HepG2 (cell line): Measurements from ENCODE around the gene C5.

Experiments used
- CENPT ChIP-seq: sonication (generic); formaldehyde crosslinking; IDR thresholded peaks from 2 replicates; pipeline ENCODE4 v1.8.0; 2022; ENCODE audit warnings: low read depth, mild to moderate bottlenecking, moderate library complexity, missing genetic modification reagents
- JUN ChIP-seq: sonication (generic); formaldehyde crosslinking; IDR thresholded peaks from 2 replicates; pipeline ENCODE4 v1.4.0; 2020; ENCODE audit warnings: mild to moderate bottlenecking, missing genetic modification reagents
- LCORL ChIP-seq, 2 experiments: fragments of 450-650 bp in 1 of 2; sonication (generic) in 1 of 2; formaldehyde crosslinking in 1 of 2; IDR thresholded peaks; 2 replicates each; pipeline versions ENCODE4 v1.5.0 to v1.6.1; 2017 to 2020; ENCODE audit warnings: antibody characterized with exemption in 1 of 2, missing genetic modification reagents in 1 of 2
- MYC ChIP-seq: sonication (generic); formaldehyde crosslinking; IDR thresholded peaks from 2 replicates; pipeline ENCODE4 v1.9.0; 2021; ENCODE audit warnings: missing genetic modification reagents, borderline replicate concordance
- NR3C1 ChIP-seq: sonication (generic); formaldehyde crosslinking; IDR thresholded peaks from 2 replicates; pipeline ENCODE4 v1.4.0; 2020; ENCODE audit warnings: missing genetic modification reagents
- ZFX ChIP-seq: sonication (generic); formaldehyde crosslinking; IDR thresholded peaks from 2 replicates; pipeline ENCODE4 v1.4.0; 2020; ENCODE audit warnings: mild to moderate bottlenecking, low read depth, missing genetic modification reagents, moderate library complexity
- TF ChIP-seq, protein P1 (sequence below): sonication (generic); formaldehyde crosslinking; IDR thresholded peaks from 2 replicates; pipeline ENCODE4 v1.8.1; 2023; ENCODE audit warnings: missing genetic modification reagents, inconsistent platforms, borderline replicate concordance
- TF ChIP-seq, protein P2 (sequence below): sonication (generic); formaldehyde crosslinking; IDR thresholded peaks from 2 replicates; pipeline ENCODE4 v1.4.0; 2020; ENCODE audit warnings: low read depth, missing genetic modification reagents

DNA sequence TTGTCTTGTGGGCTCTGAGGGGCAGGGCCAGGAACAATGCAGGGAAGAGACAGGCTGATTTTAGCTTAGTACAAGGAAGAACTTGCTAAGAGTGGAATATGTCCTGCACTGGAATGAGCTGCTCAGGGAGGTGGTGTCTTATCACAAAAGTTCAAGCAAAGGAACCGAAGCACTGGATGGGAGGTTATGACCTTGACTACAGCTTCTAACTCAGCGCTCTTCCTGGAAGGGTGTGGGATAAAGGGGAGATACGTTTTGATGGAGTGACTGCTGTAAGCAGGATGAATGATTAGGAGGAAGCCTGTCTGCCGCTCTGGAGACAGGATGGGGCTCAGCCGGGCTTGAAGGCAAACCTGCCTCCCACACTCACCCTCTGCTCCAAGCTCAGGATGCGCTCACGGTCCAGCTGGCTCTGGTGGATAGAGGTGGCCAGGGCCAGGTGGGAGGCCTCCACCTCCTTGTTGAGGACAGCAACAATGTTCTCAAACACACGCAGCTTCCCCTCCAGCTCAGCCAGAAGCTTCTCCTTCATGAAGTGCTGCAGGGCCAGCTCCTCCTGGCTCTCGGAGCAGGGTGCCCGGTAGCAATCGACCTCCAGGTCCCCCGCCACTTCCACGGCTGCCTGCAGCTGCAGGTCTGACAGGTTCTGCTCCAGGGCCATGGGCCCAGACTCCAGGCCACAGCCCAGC is 137.0 kb downstream of the C5 start:
- TF ChIP-seq ZFX (no peak), JUN (CRISPR knock-in tag) (no peak), CENPT (no peak), NR3C1 (CRISPR knock-in tag) (no peak), MYC (no peak), LCORL (IDR thresholded peaks at IDR 0.05) (no peak), LCORL (CRISPR knock-in tag; IDR thresholded peaks at IDR 0.05) (no peak)
- TF ChIP-seq, protein P1, sequence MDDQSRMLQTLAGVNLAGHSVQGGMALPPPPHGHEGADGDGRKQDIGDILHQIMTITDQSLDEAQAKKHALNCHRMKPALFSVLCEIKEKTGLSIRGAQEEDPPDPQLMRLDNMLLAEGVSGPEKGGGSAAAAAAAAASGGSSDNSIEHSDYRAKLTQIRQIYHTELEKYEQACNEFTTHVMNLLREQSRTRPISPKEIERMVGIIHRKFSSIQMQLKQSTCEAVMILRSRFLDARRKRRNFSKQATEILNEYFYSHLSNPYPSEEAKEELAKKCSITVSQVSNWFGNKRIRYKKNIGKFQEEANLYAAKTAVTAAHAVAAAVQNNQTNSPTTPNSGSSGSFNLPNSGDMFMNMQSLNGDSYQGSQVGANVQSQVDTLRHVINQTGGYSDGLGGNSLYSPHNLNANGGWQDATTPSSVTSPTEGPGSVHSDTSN (CRISPR knock-in tag): no peak
- TF ChIP-seq, protein P2, sequence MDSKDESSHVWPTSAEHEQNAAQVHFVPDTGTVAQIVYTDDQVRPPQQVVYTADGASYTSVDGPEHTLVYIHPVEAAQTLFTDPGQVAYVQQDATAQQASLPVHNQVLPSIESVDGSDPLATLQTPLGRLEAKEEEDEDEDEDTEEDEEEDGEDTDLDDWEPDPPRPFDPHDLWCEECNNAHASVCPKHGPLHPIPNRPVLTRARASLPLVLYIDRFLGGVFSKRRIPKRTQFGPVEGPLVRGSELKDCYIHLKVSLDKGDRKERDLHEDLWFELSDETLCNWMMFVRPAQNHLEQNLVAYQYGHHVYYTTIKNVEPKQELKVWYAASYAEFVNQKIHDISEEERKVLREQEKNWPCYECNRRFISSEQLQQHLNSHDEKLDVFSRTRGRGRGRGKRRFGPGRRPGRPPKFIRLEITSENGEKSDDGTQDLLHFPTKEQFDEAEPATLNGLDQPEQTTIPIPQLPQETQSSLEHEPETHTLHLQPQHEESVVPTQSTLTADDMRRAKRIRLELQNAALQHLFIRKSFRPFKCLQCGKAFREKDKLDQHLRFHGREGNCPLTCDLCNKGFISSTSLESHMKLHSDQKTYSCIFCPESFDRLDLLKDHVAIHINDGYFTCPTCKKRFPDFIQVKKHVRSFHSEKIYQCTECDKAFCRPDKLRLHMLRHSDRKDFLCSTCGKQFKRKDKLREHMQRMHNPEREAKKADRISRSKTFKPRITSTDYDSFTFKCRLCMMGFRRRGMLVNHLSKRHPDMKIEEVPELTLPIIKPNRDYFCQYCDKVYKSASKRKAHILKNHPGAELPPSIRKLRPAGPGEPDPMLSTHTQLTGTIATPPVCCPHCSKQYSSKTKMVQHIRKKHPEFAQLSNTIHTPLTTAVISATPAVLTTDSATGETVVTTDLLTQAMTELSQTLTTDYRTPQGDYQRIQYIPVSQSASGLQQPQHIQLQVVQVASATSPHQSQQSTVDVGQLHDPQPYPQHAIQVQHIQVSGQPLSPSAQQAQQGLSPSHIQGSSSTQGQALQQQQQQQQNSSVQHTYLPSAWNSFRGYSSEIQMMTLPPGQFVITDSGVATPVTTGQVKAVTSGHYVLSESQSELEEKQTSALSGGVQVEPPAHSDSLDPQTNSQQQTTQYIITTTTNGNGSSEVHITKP (CRISPR knock-in tag): no peak
